ENCODE measurements around the gene TRUB2.
"Not testable (repeated sequence)": the region's sequence is repeated elsewhere in the genome, so short reads cannot be mapped to it uniquely, and the experiment has no call there.

TRUB2 gene

DNA sequence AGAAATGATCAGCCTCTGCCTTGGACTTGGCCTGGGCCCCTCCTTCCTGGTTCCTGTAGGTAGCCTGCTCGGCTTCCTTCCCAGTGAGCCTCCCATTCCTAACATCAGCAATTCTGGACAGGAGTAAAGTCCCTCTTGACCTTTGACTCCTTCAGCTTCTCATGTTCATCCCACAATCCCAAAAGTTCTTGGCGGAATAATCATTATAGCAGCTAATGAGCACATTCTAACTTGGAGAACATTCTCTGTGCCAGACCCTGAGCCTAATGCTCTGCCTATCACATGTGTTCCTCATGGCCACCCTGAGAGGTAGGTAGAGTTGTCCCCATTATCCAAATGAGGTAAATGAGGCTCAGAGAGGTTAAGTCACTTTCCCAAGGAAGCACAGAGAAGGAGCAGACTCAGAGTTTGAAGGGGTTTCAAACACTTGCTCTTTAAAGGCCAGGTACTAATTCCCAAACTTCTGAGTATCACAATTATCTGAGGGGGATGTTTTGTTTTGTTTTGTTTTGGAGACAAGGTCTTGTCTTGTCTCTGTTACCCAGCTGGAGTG, 24.9 kb downstream of the TRUB2 start:
- DNase-seq = no peak

DNA sequence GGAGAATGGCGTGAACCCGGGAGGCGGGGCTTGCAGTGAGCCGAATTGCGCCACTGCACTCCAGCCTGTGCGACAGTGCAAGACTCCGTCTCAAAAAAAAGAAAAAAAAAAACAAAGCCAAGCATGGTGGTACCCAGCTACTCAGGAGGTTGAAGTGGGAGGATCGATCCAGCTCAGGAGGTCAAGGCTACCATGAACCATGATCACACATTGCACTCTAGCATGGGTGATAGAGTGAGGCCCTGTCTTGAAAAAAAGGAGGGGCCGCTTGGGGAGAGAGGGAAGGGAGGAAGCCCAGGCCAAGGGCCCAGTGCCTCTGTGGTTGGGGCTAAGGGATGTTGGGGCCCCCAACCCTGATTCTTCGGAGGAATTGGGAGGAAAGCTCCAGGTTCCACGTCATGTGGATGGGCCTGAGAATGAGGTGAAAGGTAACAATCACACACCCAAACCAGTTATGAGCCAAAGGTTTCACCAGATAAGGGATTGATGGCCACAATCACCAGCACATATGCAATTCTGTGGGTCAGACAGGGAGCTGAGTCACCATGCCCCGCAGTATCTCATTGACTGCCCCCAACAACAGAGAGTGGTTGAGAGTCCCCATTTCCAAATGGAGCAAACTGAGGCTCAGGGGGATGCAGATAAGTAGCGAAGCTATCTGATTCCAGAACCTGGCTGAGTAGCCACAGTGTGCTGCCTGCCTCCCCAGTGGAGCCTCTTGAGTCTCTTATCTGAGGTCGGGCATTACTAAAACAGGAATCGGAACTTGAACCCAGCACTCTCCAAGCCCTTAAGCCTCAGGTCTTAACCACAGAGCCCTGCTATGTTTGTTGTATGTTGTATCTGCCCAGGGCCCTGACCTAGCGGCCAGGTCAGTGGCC, 25.7 kb downstream of the TRUB2 start:
- no peak for DNase-seq

DNA sequence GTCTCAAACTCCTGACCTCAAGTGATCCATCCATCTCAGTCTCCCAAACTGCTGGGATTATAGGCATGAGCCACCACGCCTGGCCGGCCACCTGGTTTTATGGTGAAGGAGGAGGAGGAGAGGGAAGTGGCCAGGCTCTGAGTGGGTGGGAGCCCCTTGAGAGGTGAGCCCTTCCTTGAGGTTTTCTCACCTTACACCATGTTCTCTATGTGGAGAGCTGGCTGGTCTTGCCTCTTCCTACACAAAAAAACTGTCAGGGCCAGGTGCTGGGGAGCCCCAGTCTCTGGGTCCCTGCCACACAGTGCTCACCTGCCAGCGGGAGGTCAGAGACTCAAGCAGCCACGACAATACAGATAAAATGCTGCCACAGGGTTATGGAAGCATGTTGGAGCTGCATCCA, 28.1 kb downstream of the TRUB2 start:
- no peak for DNase-seq

DNA sequence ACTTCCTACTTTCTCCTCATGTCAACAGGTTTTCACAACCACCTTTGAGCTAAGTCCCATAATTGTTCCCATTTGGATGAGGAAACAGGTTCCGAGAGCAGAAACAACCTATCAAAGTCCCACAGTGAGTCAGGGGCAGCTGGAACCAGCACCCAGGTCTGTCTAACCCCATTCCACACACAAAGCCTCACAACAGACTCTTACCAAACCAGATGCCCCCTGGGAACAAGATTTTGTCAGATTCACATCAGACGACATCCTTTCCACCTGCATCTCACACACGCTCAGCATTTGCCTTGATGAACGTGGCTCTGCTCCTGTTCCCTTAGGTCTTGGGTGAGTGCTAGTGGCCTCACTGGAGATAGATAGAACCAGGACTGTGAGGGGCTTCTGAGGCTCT, 29.2 kb downstream of the TRUB2 start:
- DNase-seq = no peak

DNA sequence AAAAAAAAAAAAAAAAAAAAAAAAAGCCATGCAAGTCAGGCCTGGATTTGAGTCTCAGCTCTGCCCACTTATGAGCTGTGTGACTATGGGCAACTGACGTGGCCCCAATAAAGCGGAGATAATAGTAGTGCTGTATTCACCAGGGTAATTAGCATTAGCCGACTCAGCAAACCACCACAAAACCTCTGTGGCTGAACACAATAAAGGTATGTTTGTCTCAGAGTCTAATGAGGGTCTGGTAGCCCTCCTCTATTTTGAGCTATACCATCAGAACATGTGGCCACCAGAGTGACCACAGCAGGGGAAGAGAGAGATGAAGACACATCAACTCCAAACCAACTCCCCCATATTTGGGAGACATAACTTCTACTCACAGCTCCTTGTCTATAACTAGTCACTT, 30.2 kb downstream of the TRUB2 start:
- DNase-seq = no peak

DNA sequence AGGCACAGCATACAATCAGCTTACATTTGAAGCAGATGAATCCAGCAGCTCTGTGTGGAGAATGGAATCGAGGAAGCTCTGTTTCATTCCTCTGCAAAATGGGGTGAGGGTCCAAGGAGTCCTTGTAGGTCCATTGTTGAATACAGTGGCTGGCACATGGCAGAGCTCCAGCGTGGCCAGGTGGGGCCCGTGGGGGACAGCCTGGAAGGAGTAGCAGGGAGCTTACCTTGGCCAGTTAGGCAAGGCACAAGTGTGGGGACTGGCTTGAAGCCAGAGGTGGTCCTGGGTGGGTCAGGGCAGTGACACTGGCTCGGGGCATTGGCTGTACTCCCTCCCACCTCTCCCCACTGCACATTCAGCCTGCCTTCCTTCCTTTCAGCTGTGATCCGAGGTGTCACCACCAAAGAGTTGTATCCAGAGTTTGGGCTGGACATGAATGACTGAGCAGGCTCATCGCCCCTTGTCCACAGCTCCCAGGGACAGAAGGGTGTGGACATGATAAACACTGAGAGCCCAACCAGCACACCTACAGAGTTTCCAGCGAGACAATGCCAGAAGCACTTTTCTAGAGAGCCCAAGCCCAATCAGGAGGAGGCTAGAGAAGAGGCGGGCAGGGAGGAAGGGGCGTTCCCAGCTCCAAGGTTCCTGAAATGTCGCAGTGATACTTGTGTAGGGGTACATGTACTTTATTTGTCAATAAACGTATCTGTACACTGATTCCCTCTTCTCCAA, 33.8 kb downstream of the TRUB2 start:
- no peak for DNase-seq

DNA sequence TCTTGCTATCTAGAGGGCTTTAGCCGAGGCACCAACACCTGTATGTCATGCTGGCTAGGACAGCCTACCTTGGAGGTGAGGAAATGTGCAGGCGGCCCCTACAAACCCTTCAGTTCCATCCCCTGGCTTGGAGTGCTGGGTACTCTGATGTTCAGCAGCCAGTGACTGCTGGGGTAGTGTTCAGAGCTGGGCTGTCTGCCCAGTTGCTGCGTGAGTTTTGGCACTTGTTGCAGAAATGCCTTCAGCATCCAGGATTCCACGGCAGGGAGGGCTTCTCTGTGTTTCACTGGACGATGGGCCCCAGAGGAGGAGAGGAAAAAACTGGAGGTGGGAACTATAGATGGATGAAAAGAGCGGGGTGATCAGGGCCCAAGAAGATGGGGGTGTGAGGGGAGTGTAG, 35.8 kb downstream of the TRUB2 start:
- no peak for DNase-seq

DNA sequence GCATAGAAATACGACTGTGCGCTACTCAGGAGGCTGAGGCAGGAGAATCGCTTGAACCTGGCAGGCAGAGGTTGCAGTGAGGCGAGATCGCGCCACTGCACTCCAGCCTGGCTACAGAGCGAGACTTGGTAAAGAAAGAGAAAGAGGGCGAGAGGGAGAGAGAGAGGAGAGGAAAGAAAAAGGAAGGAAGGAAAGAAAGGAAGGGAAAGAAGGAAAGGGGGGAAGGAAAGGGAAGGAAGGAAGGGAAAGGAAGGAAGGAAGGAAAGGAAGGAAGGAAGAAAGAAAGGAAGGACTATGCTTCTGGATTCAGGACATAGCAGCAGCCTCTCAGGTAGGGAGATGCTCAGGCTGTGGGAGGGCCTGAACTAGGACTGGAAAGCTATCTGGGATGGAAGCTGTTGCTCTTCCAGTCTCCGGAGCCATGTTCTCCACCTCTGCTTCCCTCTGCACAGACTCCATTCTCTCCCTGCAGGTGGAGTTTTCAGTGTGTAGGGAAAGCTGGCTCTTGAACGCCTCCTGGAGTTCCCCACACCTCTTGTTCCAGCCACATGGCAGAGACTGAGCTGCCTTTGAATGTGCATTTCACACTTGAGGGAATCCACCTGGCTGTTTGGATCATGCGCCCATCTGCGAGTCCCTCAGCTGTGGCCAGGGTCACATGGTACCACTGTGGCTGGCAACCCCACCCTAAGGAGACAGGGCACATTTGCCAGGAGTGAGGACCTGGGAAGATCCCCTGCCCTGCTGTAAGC, 37.0 kb downstream of the TRUB2 start:
- no peak for DNase-seq

DNA sequence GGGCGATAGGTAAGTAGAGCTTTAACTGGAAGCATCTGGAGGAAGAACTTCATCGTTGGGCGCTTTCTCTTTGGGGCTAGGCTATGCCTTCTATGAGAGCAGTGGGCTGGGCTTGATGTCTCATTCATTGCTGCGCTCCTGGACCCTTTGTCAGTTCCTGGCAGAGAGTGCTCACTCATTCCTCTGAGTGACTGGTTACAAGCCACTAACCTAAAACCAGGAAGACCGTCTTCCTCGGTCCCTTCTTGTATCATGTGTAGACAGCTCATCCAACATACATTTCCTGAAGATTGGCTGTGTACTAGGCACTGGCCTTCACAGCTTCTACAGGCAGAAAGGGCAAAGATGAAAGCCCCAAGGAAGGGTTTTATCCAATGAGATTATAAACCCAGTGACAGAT, 39.7 kb downstream of the TRUB2 start:
- DNase-seq = no peak

DNA sequence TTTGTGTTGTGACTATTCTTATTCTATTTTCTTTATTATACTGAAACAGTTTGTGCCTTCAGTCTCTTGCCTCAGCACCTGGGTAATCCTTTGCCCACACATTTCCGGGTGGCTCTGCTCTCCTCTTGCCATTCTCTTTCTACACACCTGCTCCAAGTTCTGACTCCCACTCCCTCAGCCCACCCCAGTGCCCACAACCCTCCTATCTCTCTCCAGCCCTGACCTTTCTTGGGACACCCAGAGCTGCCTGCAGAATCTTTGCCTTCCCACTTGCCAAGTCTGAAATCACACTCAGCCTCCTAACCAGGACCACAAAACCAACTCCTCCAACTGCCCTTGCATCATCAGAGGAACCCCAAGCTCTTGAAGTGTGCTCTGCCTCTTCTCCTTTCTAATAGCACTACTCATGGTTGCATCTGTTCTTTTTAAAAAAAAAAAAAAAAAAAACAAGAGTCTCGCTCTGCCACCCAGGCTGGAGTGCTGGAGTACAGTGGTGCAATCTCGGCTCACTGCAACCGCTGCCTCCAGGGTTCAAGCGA, 42.1 kb downstream of the TRUB2 start:
- no peak for DNase-seq

DNA sequence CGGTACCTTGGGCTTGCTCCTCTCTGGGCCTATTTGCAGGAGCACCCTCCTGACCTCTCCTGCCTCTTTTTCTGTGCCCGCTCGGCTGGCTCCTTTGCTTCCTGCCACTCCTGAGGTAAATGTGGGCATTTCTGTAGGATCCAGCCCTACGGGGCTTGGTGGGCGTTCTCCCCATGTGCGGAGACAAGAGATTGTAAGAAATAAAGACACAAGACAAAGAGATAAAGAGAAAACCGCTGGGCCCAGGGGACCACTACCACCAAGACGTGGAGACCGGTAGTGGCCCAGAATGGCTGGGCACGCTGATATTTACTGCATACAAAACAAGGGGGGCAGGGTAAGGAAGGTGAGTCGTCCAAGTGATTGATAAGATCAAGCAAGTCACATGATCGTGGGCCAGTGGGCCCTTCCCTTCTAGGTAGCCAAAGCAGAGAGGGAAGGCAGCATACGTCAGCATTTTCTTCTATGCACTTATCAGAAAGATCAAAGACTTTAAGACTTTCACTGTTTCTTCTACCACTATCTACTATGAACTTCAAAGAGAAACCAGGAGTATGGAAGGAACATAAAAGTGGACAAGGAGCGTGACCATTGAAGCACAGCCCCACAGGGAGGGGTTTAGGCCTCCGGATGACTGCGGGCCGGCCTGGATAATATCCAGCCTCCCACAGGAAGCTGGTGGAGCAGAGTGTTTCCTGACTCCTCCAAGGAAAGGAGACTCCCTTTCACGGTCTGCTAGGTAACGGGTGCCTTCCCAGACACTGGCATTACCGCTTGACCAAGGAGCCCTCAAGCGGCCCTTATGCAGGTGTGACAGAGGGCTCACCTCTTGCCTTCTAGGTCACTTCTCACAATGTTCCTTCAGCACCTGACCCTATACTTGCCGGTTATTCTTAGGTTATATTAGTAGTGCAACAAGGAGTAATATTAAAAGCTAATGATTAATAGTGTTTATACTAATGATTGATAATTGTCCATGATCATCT, 42.9 kb downstream of the TRUB2 start:
- DNase-seq = not testable (repeated sequence)

DNA sequence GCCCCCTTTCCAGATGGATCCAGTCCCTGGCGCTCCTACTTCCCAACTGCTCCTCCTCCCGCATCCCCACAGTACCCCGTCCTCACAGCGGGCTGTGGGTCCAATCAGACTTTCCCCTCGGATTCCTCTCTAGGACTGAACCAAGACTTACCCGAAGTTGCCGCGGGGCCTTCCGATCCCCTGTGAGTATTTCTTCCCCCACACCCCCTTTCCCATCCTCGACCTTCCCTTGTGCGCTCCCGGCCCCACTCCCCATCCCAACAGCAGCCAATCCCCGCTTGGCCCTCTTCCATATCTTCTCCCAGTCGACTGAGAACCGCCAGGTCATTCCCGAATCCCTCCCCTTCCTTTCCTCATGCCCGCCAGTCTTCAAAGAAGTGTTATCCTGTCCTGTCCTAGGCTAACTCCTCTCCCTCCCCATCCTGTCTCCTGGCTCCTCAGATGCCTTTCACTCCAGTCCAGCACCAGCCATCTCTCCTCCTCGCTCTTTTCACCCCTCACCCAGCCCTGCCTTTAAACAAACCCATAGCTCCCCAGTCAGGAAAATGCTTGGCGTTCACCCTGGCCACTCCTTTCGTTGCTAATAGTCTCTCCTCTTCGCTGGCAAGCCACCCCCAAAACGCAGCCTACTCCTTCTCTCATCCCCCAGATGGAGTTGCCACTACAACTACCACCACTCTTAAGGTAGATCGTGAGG, 45.5 kb downstream of the TRUB2 start:
- DNase-seq = peak; percentile 15

DNA sequence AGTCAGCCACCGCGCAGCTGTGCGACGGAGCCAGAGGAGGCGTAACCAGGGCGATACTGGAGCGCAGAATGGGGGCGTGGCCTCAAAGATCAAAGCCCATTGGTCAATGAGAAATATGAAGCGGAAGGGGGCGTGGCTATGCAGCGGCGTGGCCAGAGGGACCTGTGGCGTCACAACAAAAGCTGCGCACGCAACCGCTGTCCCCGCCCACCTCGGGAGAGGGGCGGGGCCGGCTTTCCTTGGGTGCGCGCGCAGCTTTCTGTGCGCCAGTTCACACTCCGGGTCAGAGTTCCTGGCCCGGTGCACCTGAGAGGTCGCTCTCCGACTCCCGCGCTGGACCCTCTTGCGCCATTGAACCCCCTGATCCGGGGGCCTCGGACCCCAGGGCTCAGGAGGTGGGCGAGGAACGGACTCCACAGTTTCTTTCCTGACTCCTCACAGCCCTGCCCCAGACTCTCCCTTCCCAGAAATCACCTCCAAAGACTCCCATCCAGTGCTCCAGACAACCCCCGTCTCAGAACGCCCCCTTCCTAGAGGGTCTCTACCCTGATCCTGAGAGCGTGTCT, 46.2 kb downstream of the TRUB2 start, which contains the start of gene SWI5:
TSS of gene SWI5 (plus strand) at position 269 of the 566 bp plus-strand sequence.
- DNase-seq = peak; percentile 99

DNA sequence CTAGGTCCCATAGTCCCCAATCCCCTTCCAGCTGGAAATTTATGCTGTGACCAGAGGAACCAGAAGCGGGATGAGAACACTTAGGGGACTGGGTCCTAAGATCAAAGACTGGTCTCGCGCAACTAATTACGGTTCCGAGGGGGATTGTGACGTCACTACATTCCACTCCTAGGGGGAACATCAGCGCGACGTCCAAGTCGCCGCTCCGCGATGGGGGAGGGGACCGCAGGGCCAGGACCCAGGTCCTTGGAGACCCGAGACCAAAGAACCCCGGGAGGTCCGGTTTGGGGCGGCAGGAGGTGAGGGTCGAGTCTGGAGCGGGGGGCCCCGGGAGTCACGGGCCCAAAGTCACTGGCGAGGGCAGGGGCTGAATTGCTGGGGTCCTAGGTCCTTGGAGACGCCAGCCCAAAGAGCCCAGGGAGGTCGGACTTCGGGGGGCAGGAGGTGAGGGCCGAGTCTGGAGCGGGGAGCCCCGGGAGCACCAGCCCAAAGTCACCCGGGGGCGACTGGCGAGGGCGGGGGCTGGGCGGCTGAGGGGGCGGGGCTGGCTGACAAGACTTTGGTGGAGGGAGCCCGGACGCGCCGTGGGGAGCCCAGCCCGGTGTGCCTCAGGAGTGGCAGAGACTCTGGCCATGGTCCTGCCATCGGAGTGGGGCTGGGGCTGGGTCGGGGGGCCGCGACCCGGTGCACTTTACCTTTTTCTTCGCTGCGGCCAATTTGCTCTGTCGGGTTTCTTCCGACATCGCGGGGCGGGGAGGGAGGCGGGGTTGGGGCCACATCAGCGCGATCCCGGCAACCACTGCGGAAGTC, 46.8 kb downstream of the TRUB2 start, which contains the start of gene GOLGA2:
TSS of gene GOLGA2 (minus strand) at position 810 of the 810 bp plus-strand sequence. CDS start at position 779, 31 bp downstream.
- peak; percentile 49 for DNase-seq

DNA sequence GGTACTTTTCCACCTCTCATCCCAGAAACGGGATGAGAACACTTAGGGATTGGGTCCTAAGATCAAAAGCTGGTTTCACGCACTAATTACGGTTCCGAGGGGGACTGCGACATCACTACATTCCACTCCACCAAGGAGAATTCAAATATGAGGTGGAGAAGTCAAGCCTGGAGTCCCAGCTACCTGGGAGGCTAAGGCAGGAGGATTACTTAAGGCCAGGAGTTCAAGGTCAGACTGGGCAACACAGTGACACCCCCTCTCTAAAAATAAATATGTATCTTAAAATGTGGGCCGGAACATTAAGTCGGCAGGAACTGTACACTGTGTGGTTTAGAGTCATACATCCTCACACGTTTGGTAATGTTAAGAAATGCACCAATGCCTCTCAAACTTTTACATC, 48.0 kb downstream of the TRUB2 start:
- DNase-seq = no peak

DNA sequence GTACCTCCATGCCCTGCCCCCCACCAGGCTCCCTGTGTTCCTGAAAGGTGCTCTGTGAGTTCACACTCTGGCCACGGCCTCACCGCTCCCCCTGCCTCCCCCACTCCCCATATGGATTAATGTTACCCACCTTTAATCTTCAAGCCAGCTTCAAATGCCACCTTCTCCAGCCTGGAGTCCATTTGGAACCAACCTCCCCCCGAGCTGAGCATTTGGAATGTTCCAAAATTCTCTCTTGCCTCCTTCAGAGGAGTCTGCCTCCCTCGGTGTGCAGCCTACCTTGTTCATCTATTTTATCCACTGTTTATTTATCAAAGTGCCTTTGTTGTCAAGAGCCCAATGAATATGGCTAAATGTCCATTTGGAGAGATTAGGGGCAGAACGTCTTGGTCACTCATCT, 50.7 kb downstream of the TRUB2 start:
- DNase-seq = no peak

DNA sequence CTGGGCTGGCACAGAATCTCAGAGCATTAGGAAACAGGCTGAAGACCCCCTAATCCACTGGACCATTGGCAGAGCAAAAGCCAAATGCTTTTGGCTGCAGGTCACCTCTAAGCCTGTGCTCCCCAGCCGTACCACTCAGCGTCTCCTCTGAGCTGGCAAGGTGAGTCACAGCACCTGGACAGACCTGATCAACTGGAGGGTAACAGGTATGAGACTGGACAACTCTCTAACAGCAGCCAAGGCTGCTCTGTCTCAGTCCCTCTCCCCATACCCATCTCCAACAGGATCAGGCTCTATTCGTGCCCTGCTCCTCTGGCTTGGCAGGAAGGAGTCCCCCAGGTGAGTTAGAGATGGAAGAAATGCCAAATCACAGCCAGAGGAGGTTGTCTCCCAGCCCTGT, 51.1 kb downstream of the TRUB2 start:
- no peak for DNase-seq

DNA sequence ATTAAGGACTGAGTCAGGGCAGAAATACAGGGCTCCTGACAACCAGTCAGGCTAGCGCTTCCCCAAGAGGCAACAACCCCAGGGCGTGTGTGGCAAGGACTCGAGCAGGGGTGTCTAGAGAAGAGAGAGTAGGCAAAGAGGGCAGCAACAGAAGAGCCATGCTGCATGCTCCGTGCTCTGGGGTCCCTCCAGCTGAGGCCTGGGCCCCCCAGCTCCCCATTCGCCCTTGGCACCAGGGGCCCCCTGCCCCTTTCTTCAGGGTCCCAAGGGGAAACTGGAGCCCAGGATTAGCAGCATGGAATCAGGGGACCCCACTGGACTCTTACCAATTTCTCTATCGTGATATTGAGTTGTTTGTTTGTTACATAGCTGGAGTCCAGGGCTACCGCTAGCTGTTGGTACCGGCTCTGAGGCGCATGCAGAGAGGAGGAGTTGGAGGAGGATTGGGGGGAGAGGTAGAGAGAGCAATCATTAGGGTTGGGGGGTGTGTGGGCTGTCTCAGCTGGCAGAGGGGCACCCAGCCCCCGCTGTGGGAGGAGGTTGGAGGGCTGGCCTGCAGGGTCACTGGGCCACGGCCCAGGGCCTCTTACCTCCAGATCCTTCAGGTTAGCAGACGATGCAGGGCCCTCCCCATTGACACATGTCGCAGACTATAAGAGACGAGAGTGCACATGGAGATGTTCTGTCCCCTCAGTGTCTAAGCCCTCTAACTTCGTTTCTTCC, 55.2 kb downstream of the TRUB2 start:
- DNase-seq = no peak

DNA sequence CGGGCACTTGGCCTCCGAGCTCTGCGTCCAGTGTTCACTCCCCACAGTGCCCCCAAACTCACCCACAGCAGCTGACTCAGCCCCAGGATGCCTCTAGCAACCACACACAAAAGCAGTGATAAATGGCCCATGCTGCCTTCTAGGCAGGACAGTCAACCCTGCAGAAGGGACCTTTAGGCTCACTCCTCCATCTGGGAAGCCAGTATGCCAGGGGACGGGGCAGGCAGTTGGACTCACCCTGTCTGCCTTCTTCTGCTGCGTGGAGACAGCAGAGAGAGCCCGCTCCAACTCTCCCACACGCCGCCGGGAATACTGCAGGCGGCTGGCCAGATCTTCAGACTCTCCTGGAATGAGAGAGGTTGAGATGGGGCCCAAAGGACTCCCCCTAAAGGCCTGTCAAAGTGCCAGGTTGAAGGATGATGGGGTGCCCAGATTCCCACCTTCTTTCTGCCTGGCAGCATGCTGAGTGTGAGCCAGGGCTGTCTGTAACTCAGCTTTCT, 56.8 kb downstream of the TRUB2 start:
- DNase-seq = no peak

All from retina (tissue), 1 donor.